ENCODE measurements around the gene PSD2. TPM values are rescaled to one million over a fixed set of nuclear protein-coding genes. Genes with fewer than 3 reads are reported as not detected.

PSD2 gene
- polyA plus RNA-seq, 1 donor from 2014 or later: not detected

DNA sequence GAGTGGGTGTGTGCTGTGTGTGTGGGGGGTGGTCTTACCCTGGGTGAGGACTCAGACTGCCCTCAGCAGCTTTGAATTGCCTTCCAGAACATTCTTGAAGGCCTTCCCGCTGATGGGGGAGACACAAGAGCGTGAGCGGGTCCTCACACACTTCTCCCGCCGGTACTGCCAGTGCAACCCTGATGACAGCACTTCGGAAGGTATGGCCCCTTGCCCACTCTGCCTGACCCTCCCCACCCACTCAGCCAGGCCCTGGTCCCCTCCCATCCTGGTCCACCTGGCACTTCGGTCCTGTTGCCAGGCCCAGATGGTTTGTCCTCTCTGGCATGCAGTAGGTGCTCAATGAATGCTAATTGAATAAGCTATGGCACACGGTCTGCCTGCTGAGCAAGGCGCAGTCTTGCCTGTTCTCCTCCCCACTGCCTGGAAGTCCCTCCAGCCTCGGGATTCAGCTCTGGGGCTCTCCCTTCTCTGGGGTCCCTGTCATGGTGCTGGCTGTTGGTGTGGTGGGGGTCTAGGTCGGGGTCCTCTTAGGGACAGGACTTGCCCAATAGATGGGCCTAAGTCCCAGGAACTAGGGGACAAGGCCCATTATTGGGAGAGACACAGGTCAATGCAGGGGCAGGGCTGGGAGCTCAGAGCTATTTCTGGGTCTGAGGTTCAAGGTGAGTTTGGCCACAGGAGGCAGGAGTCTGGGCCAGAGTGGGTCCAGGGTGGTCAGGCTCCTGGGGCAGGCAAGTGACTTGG lies 26.4 kb downstream of the PSD2 start:
- peaks cover 13% of the 10 kb centered on the region for H3K27me3 Mint-ChIP-seq
- H3K4me1 Mint-ChIP-seq: peaks cover 0 to 1% (median 0%) of the 10 kb centered on the region in 3 donors
- H3K4me3 Mint-ChIP-seq: no peak overlapping the region
- H3K9me3 Mint-ChIP-seq: peaks cover 2 to 14% (median 12%) of the 10 kb centered on the region in 3 donors
- H3K27ac Mint-ChIP-seq: no peak overlapping the region
- H3K36me3 Mint-ChIP-seq: no peaks in the 10 kb centered on the region

DNA sequence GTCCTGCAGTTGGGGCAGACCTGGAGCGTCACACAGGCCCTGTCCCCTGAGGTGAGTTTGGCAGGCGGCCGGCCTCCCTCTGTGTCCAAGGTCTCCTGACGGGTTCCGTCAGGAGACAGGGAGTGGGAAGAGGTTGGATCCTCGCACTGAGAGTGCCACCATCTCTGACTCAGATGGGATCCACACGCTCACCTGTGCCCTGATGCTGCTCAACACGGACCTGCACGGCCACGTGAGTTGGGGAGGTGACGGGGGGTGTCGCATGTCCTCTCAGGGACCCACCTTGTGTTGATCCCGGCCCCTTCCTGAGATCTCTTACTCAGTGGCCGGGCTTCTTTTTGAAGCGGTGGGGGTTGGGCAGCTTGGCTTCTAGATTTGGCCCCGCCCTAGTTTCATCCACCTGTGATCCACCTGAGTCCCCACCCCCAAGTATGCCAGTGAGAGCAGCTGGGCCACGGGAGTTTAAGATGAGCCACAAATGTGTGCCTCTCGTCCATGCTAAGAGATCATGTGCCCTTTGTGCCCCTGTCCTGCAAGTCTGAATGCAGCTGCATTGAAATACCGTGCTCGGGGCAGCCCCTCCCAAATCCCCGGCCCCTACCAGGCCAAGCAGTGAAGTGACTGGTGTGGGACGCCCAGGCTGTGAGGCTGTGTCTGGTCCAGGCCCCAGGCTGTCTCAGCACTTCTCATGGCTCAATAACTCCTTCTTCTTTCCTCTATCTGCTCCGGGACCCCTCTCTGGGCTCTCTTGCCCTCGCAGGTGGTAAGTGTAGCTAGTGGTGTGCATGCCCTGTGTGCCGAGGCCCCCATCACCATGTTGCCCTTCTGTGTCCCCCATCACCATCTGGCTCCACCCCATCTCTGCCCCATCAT lies 27.2 kb downstream of the PSD2 start:
- peaks cover 2 to 15% (median 12%) of the 10 kb centered on the region in 3 donors for H3K9me3 Mint-ChIP-seq
- H3K27me3 Mint-ChIP-seq: peaks cover 12% of the 10 kb centered on the region
- no peak overlapping the region for H3K4me3 Mint-ChIP-seq
- peaks cover 0 to 1% (median 0%) of the 10 kb centered on the region in 3 donors for H3K4me1 Mint-ChIP-seq
- H3K27ac Mint-ChIP-seq: no peak overlapping the region
- H3K36me3 Mint-ChIP-seq: no peaks in the 10 kb centered on the region

DNA sequence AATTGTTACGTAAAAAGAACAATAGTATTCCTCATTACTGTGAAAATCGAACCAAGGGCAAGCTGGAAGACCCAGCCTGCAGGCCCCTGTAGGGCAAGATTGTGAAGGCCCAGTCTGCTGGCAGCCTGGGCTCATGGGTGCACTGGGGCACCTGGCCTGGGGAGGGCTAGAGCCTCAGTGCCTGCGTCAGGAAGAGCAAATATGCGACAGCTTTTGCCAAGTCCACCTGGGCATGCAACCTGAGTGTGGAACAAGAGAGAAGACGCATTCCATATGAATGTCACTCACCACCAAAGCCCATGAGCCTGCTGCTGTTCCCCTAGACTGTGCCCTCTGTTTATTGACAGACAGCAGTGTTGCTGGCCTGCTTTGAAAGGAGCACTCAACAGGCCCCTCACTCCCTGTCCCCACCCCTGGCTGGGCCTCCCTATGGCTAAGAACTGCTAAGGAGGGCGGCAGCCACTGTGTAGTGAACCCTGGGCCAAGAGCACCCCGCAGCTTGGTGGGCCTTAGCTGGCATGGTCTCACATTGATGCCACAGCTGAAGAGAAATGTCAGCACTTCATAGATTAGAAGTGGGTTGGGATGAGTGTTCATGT lies 28.2 kb downstream of the PSD2 start:
- peaks cover 0 to 1% (median 0%) of the 10 kb centered on the region in 3 donors for H3K4me1 Mint-ChIP-seq
- H3K36me3 Mint-ChIP-seq: no peaks in the 10 kb centered on the region
- H3K9me3 Mint-ChIP-seq: peaks cover under 1 to 12% (median 7%) of the 10 kb centered on the region in 3 donors
- H3K27me3 Mint-ChIP-seq: peaks cover 12% of the 10 kb centered on the region
- H3K4me3 Mint-ChIP-seq: no peak overlapping the region
- H3K27ac Mint-ChIP-seq: peak overlapping the region in 1 of 3 donors; percentile 24

DNA sequence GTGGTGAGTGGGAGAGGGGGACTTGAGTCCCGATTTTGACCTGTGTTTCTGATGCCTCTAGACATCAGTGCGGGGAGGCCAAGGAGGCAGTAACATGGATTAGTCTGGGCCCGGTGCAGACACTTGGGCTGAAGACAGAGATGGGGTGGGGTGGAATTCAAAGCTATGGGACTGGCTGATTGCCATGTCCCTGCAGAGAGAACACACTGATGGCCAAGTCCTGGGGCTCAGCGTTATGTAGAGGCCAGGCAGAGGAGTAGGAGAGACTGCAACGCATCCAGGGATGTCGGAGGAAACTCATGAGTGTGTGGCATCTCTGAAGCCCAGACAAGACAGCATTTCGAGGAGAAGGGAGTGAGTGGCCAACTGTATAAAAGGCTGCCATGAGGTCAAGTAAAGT lies 30.1 kb downstream of the PSD2 start:
- H3K4me1 Mint-ChIP-seq: peaks cover 0 to 1% (median 0%) of the 10 kb centered on the region in 3 donors
- no peak overlapping the region for H3K27ac Mint-ChIP-seq
- no peaks in the 10 kb centered on the region for H3K36me3 Mint-ChIP-seq
- H3K4me3 Mint-ChIP-seq: no peak overlapping the region
- H3K27me3 Mint-ChIP-seq: peaks cover 10% of the 10 kb centered on the region
- H3K9me3 Mint-ChIP-seq: peaks cover 0 to 3% (median 3%) of the 10 kb centered on the region in 3 donors

DNA sequence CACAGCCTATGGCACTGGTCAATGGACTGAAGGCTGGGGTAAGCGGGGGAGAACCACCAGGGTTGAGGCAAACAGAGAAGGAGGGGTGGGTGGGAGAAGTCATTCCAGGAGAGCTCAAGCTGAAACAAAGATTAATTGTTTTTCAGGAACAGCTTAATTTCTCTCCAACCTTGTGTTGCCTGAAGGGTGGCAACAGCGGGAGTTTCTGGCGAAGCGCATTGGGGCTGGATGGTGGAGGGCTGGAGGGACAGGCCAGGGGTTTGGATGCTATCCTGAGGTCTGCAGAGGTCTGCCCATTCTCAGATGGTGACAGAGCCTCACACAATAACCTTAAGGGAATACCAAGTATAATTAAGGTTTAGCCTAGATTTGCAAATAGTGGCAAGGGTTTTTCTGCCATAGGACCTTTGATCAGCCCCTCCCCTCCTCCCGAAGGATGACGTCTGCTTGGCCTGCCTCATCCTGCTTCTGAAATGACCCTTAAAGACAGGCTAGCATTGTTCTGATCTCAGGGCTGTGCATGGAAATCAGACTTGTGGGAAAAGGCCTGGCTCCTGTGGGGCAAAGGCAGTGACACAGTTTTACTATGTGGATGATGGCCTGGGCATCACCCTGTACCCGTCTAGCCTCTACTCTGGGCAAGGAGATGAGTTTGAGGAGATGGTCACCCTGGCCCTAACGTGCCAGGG lies 32.7 kb downstream of the PSD2 start:
- H3K4me3 Mint-ChIP-seq: no peak overlapping the region
- H3K36me3 Mint-ChIP-seq: no peaks in the 10 kb centered on the region
- peaks cover 9% of the 10 kb centered on the region for H3K27me3 Mint-ChIP-seq
- H3K4me1 Mint-ChIP-seq: peaks cover 0 to 1% (median 0%) of the 10 kb centered on the region in 3 donors
- H3K9me3 Mint-ChIP-seq: peaks cover 0 to 3% (median 3%) of the 10 kb centered on the region in 3 donors
- H3K27ac Mint-ChIP-seq: no peak overlapping the region

DNA sequence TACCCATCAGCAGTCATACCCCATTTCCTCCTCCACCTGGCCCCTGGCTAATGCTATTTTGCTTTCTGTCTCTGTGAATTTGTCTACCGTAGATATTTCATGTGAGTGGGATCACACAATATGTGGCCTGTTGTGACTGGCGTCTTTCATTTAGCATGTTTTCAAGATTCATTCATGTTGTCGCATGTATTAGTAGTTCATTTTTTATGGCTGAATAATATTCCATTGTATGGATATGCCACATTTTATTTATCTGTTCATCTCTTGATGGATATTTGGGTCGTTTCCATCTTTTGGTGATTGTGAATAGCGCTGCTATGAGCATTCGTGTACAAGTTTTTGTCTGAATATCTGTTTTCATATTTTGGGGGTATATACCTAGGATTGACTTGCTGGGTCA lies 33.9 kb downstream of the PSD2 start:
- H3K4me1 Mint-ChIP-seq: peaks cover 0 to 1% (median 0%) of the 10 kb centered on the region in 3 donors
- H3K36me3 Mint-ChIP-seq: no peaks in the 10 kb centered on the region
- H3K4me3 Mint-ChIP-seq: no peak overlapping the region
- H3K27me3 Mint-ChIP-seq: peaks cover 4% of the 10 kb centered on the region
- peaks cover 0 to 3% (median 3%) of the 10 kb centered on the region in 3 donors for H3K9me3 Mint-ChIP-seq
- peak overlapping the region in 1 of 3 donors; percentile 21 for H3K27ac Mint-ChIP-seq

DNA sequence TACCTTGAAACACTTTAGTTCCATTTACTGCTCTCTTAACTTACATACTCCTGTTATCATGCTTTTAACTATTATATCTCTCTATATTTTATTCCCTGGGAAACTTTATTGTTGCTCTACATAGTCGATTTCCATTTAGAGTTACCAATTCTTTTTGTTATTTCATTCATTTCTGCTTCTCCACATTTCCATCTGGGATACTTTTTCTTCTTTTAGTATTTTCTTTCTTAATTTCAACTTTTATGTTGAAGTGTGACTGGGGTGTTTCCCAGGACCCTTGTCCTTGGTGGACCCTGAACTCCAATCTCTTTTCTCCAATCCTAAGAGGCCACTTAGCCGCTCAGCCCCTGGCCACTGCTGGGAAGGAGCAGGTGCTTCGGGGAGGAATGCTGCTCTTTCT lies 36.0 kb downstream of the PSD2 start:
- peaks cover 18% of the 10 kb centered on the region for H3K27me3 Mint-ChIP-seq
- H3K27ac Mint-ChIP-seq: no peak overlapping the region
- H3K36me3 Mint-ChIP-seq: peaks cover 8% of the 10 kb centered on the region
- H3K4me1 Mint-ChIP-seq: no peaks in the 10 kb centered on the region
- peaks cover 0 to 3% (median 3%) of the 10 kb centered on the region in 3 donors for H3K9me3 Mint-ChIP-seq
- H3K4me3 Mint-ChIP-seq: no peak overlapping the region

DNA sequence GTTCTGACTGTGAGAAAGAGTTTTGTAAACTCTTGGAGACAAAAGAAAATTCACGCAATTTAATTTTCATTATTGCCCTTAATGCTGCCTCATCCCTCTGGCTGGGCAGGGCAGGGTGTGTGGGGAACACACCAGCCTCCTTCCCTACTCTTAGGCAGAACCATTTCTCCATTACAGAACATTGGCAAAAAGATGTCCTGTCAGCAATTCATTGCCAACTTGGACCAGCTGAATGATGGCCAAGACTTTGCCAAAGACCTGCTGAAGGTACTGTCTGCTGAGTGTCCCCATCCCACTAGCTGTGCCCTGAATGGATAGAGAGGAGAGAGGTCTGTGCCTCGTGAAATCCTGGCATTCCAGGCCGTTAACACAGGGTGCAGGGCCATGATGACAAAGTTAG lies 37.9 kb downstream of the PSD2 start:
- H3K4me1 Mint-ChIP-seq: no peaks in the 10 kb centered on the region
- H3K36me3 Mint-ChIP-seq: peaks cover 8% of the 10 kb centered on the region
- H3K9me3 Mint-ChIP-seq: peaks cover 0 to 3% (median 0%) of the 10 kb centered on the region in 3 donors
- H3K4me3 Mint-ChIP-seq: no peak overlapping the region
- peaks cover 19% of the 10 kb centered on the region for H3K27me3 Mint-ChIP-seq
- H3K27ac Mint-ChIP-seq: no peak overlapping the region

DNA sequence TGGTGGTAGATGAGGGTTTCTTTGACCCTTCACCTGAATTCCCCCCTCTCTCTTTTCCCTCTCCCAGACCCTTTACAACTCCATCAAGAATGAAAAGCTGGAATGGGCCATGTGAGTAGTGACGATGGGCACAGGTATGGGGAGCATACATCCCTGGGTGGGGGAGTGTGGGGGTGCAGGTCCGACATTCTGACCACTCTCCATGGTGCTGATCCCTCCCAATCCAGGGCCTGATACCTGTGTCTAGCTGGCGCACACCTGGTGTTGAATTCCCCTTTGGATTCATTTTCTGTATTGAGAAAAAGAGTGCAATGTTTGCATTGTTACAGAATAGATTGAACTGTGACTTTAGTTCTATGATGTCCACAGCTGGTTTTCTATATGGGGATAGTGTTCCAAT lies 40.0 kb downstream of the PSD2 start:
- Mint-ChIP-seq H3K36me3 (peaks cover 8% of the 10 kb centered on the region), H3K9me3 (no peaks in the 10 kb centered on the region), H3K27me3 (peaks cover 26% of the 10 kb centered on the region), H3K4me1 (no peaks in the 10 kb centered on the region), H3K27ac (no peak overlapping the region), H3K4me3 (no peak overlapping the region)

DNA sequence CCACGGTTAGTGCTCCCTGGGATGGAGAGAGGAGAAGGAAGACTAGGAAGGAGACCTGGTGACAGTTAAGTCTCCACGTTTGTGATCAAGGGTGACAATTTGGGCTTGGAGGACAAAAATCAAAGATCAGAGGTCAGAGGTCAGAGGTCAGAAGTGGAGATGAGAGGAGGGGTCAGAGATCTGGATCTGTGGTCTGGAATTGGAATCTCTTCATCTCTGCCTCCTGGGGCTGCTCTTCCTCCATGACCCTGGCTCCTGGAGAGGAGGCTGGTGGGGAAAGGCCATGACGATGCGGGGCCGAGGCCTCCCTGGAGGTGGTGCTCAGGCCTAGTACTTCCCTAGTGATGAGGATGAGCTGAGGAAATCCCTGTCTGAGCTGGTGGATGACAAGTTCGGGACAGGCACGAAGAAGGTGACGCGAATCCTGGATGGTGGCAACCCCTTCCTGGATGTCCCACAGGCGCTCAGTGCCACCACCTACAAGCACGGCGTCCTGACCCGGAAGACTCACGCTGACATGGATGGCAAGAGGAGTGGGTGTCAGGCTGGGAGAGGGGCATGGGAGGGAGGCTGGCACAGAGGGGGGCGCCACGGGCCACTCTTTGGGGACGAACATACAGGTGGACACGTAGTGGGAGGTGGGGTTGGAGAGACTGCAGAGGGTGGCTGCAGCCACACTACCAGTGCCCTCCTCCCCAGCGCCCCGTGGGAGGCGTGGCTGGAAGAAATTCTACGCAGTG lies 41.0 kb downstream of the PSD2 start:
- H3K36me3 Mint-ChIP-seq: peaks cover 8% of the 10 kb centered on the region
- H3K27me3 Mint-ChIP-seq: peaks cover 26% of the 10 kb centered on the region
- H3K4me3 Mint-ChIP-seq: no peak overlapping the region
- no peaks in the 10 kb centered on the region for H3K4me1 Mint-ChIP-seq
- no peaks in the 10 kb centered on the region for H3K9me3 Mint-ChIP-seq
- H3K27ac Mint-ChIP-seq: peak overlapping the region in 1 of 3 donors; percentile 56

DNA sequence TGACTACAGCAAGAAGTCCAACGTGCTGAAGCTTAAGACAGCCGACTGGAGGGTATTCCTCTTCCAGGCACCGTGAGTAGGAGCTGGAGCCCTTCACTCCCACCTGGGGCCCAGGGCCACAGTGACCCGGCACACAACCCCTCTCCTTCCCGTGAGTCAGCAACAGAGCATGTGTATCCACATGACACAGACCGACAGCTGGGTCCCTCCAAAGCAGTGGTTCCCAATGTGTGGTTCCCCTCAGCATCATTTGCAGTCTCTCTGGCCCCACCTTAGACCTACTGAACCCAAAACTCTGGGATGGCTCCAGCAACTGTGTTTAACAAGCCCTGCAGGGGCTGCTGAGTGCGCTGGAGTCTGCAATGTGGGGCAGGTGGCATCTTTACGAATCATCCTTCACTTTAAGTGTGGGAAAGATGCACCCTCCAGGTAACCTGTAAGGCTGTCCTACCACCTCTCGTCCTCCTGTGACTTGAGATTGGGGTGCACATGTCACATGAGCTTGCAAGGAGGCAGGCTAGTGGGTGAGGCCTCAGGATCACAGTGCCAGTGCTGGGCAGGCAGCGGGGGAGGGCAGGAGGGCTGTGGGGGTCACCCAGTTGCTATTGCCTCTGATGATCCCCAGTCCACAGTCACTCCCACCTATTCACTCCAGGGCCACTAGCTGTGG lies 42.2 kb downstream of the PSD2 start:
- Mint-ChIP-seq H3K27me3 (peaks cover 23% of the 10 kb centered on the region), H3K27ac (no peak overlapping the region), H3K4me1 (no peaks in the 10 kb centered on the region), H3K4me3 (no peak overlapping the region), H3K36me3 (peaks cover 8% of the 10 kb centered on the region), H3K9me3 (no peaks in the 10 kb centered on the region)

DNA sequence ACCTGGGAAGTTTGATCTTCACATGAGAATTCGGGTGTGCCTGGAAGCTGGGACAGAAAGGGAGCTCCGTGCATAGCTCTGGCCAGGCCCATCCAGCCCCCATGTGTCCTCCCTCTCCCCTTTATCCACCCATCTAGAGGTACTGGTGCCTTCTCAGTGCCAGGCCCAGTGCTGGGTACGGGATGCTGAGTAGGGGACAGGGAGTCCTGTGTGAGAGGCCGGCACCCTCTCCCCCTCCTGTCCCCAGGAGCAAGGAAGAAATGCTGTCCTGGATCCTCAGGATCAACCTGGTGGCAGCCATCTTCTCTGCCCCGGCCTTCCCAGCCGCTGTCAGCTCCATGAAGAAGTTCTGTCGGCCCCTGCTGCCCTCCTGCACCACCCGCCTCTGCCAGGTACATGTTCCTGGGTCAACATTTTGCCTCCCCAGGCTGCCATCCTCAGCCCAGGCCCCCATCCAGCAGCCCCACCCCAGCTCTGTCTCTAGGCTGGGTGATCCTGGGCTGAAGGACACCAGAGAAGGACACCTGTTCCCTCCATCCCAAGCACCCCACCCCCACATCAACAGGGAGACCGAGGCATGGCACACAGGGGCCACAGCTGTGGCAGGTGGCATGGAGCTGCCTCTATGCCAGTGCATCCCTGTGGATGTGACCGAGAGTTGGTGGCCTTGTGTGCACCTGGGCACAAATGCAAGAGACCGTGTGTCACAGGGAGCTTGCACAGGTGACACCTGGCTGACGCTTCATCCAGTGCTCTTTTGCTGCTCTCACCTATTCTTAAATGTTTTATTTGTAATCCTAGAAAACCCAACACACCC lies 43.0 kb downstream of the PSD2 start:
- H3K4me3 Mint-ChIP-seq: no peak overlapping the region
- H3K36me3 Mint-ChIP-seq: peaks cover 8% of the 10 kb centered on the region
- no peaks in the 10 kb centered on the region for H3K9me3 Mint-ChIP-seq
- H3K27me3 Mint-ChIP-seq: peaks cover 23% of the 10 kb centered on the region
- no peaks in the 10 kb centered on the region for H3K4me1 Mint-ChIP-seq
- H3K27ac Mint-ChIP-seq: no peak overlapping the region

DNA sequence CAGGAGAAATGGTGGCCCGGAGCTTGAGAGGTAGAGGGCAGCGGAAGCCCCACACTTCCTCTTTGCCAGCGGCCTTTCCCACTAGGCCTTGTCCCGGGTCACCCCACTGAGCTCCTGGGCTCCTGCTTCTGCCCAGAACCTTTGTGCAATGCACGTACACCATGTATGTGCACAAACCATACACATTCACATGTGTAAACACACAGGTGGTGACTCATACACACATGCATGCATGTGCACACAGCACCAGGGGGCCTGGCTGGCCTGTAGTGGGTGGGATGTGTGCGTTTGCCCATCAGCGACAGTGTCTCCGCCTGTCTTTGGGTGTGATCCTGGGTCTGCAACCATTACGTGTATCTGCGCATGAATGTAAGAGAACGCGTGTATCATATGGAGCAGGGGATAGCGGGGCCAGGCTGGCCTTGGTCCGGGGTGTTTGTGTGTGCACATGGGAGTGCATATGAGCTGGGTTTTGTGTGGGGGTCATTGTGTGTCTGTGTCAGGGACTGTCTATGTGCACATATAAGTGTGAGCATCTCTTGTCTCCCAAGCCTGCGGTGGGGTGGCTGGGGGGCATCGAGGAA lies 43.7 kb downstream of the PSD2 start:
- Mint-ChIP-seq H3K4me1 (peaks cover 0 to 2% (median under 1%) of the 10 kb centered on the region in 3 donors), H3K27me3 (peaks cover 25% of the 10 kb centered on the region), H3K36me3 (peaks cover 8% of the 10 kb centered on the region), H3K9me3 (no peaks in the 10 kb centered on the region), H3K27ac (no peak overlapping the region), H3K4me3 (no peak overlapping the region)

Data from IgD-negative memory B cell (primary cell).